HL-60/S4 (cell line): Measurements from ENCODE around the gene ABHD16B.
"Not testable (repeated sequence)": the region's sequence is repeated elsewhere in the genome, so short reads cannot be mapped to it uniquely, and the experiment has no call there.

ENCODE experiments used
- in situ Hi-C: fragments of 300-500 bp; cut with MboI; formaldehyde crosslinking; loops from 2 replicates; pipeline ENCODE4 v1.14.3; 2022; ENCODE audit warnings: low sequenced_read_pairs

Gene ABHD16B

GRCh38 chr20:63877755-63878470 is 16.6 kb downstream of the ABHD16B start:
- in situ Hi-C loops, result no loop called here

GRCh38 chr20:63878899-63879663 is 17.8 kb downstream of the ABHD16B start:
- in situ Hi-C loops, result no loop called here

- in situ Hi-C loops, result not testable (repeated sequence)
Observed at GRCh38 chr20:63880901-63881300, 19.6 kb downstream of the ABHD16B start.

GRCh38 chr20:63881451-63882226 is 20.3 kb downstream of the ABHD16B start:
- in situ Hi-C loops, result no loop called here

GRCh38 chr20:63882257-63883200 is 21.2 kb downstream of the ABHD16B start:
- in situ Hi-C loops, result no loop called here

- in situ Hi-C loops, result no loop called here
Observed at GRCh38 chr20:63883201-63883593, 21.9 kb downstream of the ABHD16B start.

- in situ Hi-C loops, result no loop called here
Observed at GRCh38 chr20:63884506-63885263, 23.4 kb downstream of the ABHD16B start.

GRCh38 chr20:63885264-63886053 is 24.2 kb downstream of the ABHD16B start:
- in situ Hi-C loops, result no loop called here

GRCh38 chr20:63886054-63886419 is 24.7 kb downstream of the ABHD16B start:
- in situ Hi-C loops, result no loop called here

- in situ Hi-C loops, result no loop called here
Observed at GRCh38 chr20:63886921-63887320, 25.6 kb downstream of the ABHD16B start.

- in situ Hi-C loops, result no loop called here
Observed at GRCh38 chr20:63889241-63890200, 28.2 kb downstream of the ABHD16B start.

GRCh38 chr20:63890201-63890576 is 28.9 kb downstream of the ABHD16B start:
- in situ Hi-C loops, result no loop called here

- in situ Hi-C loops, result no loop called here
Observed at GRCh38 chr20:63890616-63891015, 29.3 kb downstream of the ABHD16B start.

GRCh38 chr20:63891061-63892002 is 30.0 kb downstream of the ABHD16B start:
- in situ Hi-C loops, result no loop called here

GRCh38 chr20:63892402-63892801 is 31.1 kb downstream of the ABHD16B start:
- in situ Hi-C loops, result no loop called here

- in situ Hi-C loops, result no loop called here
Observed at GRCh38 chr20:63893999-63894357, 32.7 kb downstream of the ABHD16B start.
